Neural progenitor cell (in vitro differentiated cells): ENCODE data around the gene ZHX3.

Experiments used
- CTCF ChIP-seq: fragments of 200-600 bp; sonication (generic); IDR thresholded peaks from 2 replicates; pipeline ENCODE4 v1.5.1; 2017; ENCODE audit warnings: antibody characterized with exemption, mild to moderate bottlenecking
- EZH2 ChIP-seq: fragments of 200-600 bp; sonication (generic); IDR thresholded peaks from 2 replicates; pipeline ENCODE4 v1.6.1; 2017; ENCODE audit warnings: antibody characterized with exemption, mild to moderate bottlenecking, moderate library complexity
- EZH2phosphoT487 ChIP-seq: fragments of 200-600 bp; sonication (generic); IDR thresholded peaks from 2 replicates; pipeline ENCODE4 v1.6.1; 2017; ENCODE audit warnings: antibody characterized with exemption

GRCh38 chr20:41242807-41243206, 74.7 kb downstream of the ZHX3 start:
- TF ChIP-seq CTCF (no peak), EZH2 (no peak), EZH2phosphoT487 (no peak)
